Lower lobe of right lung (tissue), 2 donors: ENCODE results near the gene GTSE1. TPM values are rescaled to one million over a fixed set of nuclear protein-coding genes. Genes with fewer than 3 reads are reported as not detected.

Experiments
- ATAC-seq, 2 donors: fragments of 200-7000 bp; cut with Tn5 transposase; one replicate each; pipeline ENCODE4 v1.9.1; 2020 to 2022; ENCODE audit warnings: mild to moderate bottlenecking in 2 of 2, moderate library complexity in 2 of 2
- DNase-seq: peaks from one replicate; pipeline ENCODE4 v3.0.0-alpha.2; 2020
- H3K27ac ChIP-seq: fragments of 200-600 bp; one replicate; pipeline ENCODE4 v1.8.0; 2022
- H3K27me3 ChIP-seq: fragments of 200-600 bp; one replicate; pipeline ENCODE4 v1.8.0; 2022; ENCODE audit warnings: low read depth
- H3K36me3 ChIP-seq: fragments of 200-600 bp; one replicate; pipeline ENCODE4 v1.8.0; 2022; ENCODE audit warnings: mild to moderate bottlenecking
- H3K4me1 ChIP-seq: fragments of 200-600 bp; one replicate; pipeline ENCODE4 v1.8.0; 2022
- H3K4me3 ChIP-seq: fragments of 200-600 bp; one replicate; pipeline ENCODE4 v1.8.0; 2022; ENCODE audit warnings: mild to moderate bottlenecking
- H3K9me3 ChIP-seq: fragments of 200-600 bp; one replicate; pipeline ENCODE4 v1.8.0; 2022
- intact Hi-C: fragments of 100-400 bp; cut with DNase I; formaldehyde crosslinking; loops from one replicate; pipeline ENCODE4 v1.11.0; 2022
- total RNA-seq: library from RNA; stranded (reverse); fragmentation: NEBNext Ultra II Directional; extraction: Animal tissue kit (Norgen Biotek cat#: 25700); gene quantifications from one replicate; pipeline ENCODE4 v1.2.1, GENCODE V29; 2021
- TF ChIP-seq, protein P1 (sequence below): fragments of 200-600 bp; IDR thresholded peaks from one replicate; pipeline ENCODE4 v1.8.0; 2022; ENCODE audit warnings: antibody characterized with exemption, mild to moderate bottlenecking
- donor health status: DM: no; HTN: yes; CAD: no; lungs with severe emphysema.

The GTSE1 gene
- total RNA-seq, 1 donor from 2014 or later: 1.4 TPM

DNA sequence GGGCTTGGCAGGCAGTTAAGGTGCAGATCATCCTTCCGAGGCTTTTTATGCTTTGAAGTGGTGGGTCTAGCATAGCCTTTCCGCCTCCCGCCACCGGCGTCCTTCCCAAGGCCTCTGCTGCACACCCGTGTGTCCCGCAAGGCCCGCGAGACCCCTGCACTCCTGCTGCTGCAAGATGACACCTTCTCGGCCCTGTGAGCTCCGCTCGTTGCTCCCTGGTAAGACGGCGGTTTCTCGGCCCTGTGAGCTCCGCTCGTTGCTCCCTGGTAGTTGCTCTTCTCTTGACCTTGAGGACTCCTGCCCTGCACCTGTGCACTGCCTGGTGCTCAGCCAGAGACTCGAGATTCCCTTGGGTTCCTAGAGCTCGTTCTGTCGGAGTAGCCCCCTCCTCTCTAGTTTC, 21.0 kb downstream of the GTSE1 start:
- TF ChIP-seq, protein P1, sequence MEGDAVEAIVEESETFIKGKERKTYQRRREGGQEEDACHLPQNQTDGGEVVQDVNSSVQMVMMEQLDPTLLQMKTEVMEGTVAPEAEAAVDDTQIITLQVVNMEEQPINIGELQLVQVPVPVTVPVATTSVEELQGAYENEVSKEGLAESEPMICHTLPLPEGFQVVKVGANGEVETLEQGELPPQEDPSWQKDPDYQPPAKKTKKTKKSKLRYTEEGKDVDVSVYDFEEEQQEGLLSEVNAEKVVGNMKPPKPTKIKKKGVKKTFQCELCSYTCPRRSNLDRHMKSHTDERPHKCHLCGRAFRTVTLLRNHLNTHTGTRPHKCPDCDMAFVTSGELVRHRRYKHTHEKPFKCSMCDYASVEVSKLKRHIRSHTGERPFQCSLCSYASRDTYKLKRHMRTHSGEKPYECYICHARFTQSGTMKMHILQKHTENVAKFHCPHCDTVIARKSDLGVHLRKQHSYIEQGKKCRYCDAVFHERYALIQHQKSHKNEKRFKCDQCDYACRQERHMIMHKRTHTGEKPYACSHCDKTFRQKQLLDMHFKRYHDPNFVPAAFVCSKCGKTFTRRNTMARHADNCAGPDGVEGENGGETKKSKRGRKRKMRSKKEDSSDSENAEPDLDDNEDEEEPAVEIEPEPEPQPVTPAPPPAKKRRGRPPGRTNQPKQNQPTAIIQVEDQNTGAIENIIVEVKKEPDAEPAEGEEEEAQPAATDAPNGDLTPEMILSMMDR: no peak
- Histone ChIP-seq H3K4me1 (no peaks in the 10 kb centered on the region), H3K9me3 (no peaks in the 10 kb centered on the region), H3K27me3 (no peaks in the 10 kb centered on the region), H3K36me3 (no peaks in the 10 kb centered on the region), H3K27ac (no peak overlapping the region), H3K4me3 (no peak overlapping the region)
- ATAC-seq (no peak), DNase-seq (no peak)
- intact Hi-C loops: no loop called here

DNA sequence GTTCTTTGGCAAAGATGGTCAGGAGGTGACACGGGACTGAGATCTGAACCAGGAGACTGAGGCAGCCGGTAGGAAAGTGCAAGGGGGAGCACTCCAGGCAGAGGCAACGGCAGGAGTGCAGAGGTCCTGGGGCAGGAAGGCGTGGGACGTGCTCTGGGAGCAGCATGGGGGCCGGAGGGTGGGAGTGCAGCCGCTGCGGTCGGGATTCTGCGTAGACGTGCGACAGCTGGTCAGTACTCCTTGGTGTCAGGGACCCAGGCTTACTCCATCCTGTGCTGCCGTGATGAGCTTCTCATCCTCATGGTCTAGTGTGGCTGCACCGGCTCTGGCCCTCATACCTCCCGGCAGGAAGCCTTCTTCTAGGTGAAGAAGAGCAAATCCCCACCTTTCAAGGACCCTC, 21.9 kb downstream of the GTSE1 start:
- H3K36me3 ChIP-seq: no peaks in the 10 kb centered on the region
- TF ChIP-seq, protein P1: no peak
- ATAC-seq (no peak), DNase-seq (peak; percentile 23)
- no peaks in the 10 kb centered on the region for H3K4me1 ChIP-seq
- H3K27ac ChIP-seq: no peak overlapping the region
- intact Hi-C loops: no loop called here
- no peaks in the 10 kb centered on the region for H3K27me3 ChIP-seq
- no peaks in the 10 kb centered on the region for H3K9me3 ChIP-seq
- H3K4me3 ChIP-seq: no peak overlapping the region

DNA sequence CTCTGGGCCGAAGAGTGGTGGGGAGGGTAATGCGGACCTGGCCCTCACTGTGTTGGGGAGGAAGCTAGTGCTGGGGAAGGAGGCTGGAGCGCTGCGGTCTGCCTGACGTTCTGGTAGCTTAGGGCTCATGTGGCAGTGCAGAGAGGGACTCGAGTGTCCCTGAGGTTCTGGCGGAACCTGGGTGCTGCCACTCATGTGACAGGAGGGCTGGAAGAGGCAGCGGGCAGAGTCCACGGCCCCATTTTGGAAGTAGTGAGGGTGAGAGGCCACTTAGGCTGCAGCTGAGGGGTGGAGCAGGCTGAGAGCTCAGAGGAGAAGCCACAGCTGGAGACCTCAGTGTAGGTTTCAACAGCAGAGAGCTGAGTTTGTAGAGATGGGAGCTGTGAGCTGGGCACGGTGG, 22.6 kb downstream of the GTSE1 start:
- no peak overlapping the region for H3K4me3 ChIP-seq
- intact Hi-C loops: no loop called here

DNA sequence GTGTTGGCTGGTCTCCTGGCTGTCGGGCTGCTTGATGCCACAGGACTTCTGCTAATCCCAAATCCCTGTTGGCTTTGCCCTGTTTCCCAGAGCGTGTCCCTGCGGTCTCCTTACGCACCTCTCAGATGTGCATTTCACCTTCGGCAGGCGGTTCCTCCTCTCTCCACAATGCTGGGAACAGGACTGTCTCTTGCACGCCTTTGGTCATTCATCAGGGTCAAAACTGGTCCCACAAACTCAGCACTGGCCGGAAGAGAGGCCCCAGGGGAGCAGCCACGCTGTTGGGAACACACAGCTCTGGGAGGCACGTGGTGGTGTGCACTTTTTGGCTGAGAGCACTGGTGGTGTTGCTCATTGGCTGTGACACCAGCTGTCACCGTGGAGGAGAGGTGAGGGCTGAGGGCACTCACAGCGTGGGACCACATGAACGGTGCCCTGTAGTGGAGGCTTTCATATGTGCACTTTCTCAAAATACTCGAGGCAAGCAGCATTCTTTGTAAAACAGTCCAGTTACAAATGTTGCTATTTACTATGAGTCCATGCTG, 23.6 kb downstream of the GTSE1 start:
- H3K27ac ChIP-seq: no peak overlapping the region
- DNase-seq: no peak
- no peaks in the 10 kb centered on the region for H3K9me3 ChIP-seq
- H3K27me3 ChIP-seq: no peaks in the 10 kb centered on the region
- intact Hi-C loops: no loop called here
- TF ChIP-seq, protein P1: no peak
- H3K4me3 ChIP-seq: no peak overlapping the region
- no peaks in the 10 kb centered on the region for H3K36me3 ChIP-seq
- H3K4me1 ChIP-seq: no peaks in the 10 kb centered on the region
- ATAC-seq: no peak

More for the DNA sequence above, 22.6 kb downstream of the GTSE1 start:
- DNase-seq (peak; percentile 14), ATAC-seq (no peak)
- no peaks in the 10 kb centered on the region for H3K36me3 ChIP-seq
- no peak overlapping the region for H3K27ac ChIP-seq
- no peaks in the 10 kb centered on the region for H3K4me1 ChIP-seq
- no peaks in the 10 kb centered on the region for H3K27me3 ChIP-seq
- no peaks in the 10 kb centered on the region for H3K9me3 ChIP-seq
- TF ChIP-seq, protein P1: no peak

DNA sequence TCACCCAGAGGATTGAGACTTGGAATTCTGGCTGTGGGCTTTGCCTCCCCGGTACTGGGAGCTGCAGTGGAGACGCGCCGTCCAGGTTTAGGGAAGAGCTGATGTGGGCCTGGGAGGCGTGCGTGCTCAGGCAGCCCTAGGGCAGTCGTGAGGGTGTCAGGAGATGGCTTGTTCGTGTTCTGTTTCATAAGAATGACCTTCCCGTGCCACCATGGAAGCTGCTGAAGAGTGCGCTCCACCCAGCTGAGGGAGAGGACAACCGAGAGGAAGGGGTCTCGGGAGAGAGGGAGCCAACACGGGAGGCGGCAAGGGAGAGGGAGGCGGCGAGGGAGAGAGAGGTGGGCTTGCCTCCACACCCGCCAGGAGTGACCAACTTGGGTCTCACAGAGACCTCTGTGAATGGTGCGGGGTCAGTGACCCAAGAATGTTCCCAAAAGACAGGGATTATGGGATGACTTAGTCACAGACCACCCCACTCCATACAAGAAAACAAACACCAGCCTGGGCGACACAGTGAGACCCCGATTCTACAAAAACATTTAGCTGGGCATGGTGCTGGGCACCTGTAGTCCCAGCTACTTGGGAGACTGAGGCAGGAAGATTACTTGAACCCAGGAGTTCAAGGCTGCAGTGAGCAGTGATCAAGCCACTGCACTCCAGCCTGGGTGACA, 24.2 kb downstream of the GTSE1 start:
- ATAC-seq: no peak
- no peaks in the 10 kb centered on the region for H3K36me3 ChIP-seq

More for the DNA sequence above, 24.2 kb downstream of the GTSE1 start:
- Histone ChIP-seq H3K27me3 (no peaks in the 10 kb centered on the region), H3K27ac (no peak overlapping the region), H3K9me3 (no peaks in the 10 kb centered on the region), H3K4me3 (no peak overlapping the region), H3K4me1 (no peaks in the 10 kb centered on the region)
- intact Hi-C loops: no loop called here
- TF ChIP-seq, protein P1: no peak
- DNase-seq: no peak
